Stimulated activated CD4-positive, alpha-beta T cell treated with anti-CD3 and anti-CD28 coated beads, Interleukin-15, amount 100 ng/mL, for 24 hours (primary cell): ENCODE measurements around the gene ZNF343.
A peak's percentile ranks its signal among the peaks of the same experiment; 100 is the strongest.
"Not testable (repeated sequence)": the region's sequence is repeated elsewhere in the genome, so short reads cannot be mapped to it uniquely, and the experiment has no call there.

ENCODE experiments used
- DNase-seq: peaks from one replicate; pipeline ENCODE4 v3.0.0-alpha.2; 2020

ZNF343 gene

DNA sequence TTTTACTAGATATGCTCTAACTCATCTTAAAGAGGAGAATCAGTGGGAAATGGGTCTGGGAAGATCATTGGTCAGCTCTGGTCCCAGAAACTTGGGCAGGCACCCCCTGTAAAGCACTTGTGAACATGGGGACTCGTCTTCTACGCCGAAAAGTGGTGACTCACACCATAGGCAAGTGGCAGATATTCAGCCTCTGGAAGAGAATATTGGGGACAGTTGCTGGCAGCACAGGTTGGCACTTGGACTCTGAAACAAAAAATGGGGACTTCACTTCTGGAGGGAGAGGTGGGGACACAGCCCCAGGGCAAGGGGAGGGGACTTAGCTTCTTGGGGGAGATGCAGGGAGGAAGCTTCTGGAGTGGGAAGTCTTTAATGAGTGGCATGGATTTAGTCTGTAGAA is 11.9 kb upstream of the ZNF343 start:
- DNase-seq: no peak

DNA sequence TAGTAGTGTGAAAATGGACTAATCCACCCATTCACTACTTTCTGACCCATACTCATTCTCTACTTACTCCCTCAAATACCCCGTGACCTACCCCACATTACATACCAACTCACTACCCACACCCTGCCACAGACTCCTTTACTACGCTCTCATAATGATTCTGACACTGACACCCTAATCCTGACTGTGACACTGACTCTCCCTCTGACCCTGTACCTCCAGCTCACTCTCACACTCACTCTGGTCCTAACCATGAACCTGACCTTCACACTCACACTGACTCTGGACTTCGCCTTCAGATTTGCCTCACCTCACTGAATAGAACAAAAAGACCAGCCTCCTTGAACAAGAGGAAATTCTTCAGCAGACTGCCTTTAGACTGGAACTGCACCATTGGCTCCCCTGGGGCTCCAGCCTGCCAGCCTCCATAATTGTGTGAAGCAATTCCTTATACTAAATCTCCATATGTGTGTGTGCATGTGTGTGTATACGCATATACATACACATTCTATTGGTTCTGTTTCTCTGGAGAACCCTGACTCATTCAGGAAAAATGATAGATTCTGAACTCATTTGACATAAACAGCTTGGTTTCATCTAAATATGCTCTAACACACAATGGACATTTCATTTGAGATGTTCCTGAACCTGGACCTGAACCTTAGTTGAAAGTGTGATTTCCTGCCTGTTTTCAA is 10.5 kb upstream of the ZNF343 start:
- DNase-seq: no peak

DNA sequence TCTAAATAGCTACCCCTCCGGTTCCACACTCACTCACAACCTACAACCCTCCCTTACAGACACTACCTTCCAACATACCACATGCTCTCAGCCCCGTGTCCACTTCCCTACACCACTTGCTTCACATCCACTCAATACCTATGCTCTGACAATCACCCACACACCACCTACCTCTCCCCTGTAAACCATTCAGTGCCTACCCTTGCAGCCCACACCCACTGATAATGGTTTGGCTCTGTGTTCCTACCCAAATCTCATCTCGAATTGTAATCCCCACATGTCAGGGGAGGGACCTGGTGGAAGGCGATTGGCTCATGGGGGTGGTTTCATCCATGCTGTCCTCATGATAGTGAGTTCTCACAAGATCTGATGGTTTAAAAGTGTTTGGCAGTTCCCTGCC is 9.8 kb upstream of the ZNF343 start:
- DNase-seq: no peak

DNA sequence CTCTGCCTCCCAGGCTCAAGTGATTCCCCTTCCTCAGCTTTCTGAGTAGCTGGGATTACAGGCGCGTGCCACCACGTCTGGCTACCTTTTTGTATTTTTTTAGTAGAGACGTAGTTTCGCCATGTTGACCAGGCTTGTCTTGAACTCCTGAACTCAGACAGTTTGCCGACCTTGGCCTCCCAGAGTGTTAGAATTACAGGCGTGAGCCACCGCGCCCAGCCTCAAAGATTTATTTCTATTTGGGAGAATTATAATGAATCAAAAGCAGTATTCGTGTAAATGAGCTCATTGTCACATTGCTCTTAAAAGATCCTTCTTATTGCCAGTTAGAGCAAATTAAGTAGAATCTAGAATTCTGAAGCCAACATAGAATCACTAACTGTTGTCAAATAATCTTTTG is 9.4 kb upstream of the ZNF343 start:
- no peak for DNase-seq

DNA sequence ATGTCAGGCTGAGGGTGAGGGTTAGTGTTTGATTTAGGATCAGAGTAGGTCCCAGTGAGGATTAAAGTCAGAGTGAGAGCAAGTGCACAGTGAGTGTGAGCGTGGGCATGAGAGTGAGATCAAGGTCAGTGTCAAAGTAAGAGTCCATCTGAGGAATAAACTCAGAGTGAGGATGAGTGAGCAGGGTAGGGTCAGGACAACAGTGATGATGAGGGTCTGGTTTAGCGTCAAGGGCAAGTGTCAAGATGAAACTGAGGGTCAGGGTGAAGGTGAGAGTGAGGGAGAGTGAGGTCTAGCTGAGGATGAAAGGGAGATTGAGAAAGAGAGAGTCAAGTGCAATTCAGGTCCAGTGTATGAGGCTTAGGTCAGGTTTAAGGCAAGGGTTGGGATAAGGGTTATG is 7.7 kb upstream of the ZNF343 start:
- no peak for DNase-seq

DNA sequence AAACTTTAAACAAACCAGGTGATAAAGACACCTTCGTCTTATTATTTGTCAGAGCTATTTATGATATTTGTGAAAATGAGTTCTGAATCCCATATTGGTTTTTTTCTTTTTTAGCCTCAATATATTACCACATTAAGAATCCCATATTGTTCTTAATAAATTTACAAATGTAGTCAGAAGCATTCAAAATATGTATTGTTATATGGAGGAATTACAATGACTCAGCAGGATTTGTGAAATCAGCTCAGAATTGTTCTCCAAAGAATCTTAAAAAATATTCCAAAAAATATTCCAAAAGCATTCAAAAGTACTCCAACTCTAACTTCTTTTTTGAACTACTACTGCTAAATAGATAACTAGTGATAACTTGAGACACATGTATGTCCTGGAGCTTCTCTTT is 6.5 kb upstream of the ZNF343 start:
- DNase-seq: no peak

DNA sequence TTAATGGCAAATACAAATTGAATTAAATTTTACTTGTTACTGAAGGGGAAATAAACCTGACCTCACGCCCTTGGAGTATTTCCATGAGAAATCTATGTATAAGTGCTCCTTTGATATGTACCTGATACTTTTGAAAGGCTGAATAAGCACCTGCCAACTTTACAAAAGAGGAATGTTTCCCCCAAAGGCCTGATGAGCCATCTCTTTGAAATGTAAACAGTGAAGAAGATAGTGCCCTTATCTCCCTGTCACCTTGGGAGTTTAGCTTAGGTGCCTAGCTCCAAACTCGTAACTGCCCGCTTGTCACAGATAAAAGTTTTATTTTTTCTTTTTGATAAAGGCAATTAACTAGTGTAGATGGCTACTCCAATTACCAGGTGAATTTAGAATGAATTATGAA is 1.1 kb upstream of the ZNF343 start:
- DNase-seq: no peak

DNA sequence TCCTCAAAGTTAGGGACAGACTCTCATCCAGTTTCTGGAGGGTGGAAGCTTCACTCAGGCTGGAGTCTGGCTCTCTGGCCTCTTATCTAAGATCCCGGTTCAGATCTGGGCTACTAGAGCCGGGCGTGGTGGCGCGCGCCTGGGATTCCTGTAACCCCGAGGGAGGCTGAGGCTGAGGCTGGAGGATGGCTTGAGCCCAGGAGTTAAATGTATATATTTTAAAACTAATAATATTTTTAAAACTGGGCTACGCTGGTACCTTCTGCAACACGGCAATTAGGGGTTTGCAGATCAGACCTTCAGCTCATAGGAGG is 710 bp upstream of the ZNF343 start:
- DNase-seq: no peak

DNA sequence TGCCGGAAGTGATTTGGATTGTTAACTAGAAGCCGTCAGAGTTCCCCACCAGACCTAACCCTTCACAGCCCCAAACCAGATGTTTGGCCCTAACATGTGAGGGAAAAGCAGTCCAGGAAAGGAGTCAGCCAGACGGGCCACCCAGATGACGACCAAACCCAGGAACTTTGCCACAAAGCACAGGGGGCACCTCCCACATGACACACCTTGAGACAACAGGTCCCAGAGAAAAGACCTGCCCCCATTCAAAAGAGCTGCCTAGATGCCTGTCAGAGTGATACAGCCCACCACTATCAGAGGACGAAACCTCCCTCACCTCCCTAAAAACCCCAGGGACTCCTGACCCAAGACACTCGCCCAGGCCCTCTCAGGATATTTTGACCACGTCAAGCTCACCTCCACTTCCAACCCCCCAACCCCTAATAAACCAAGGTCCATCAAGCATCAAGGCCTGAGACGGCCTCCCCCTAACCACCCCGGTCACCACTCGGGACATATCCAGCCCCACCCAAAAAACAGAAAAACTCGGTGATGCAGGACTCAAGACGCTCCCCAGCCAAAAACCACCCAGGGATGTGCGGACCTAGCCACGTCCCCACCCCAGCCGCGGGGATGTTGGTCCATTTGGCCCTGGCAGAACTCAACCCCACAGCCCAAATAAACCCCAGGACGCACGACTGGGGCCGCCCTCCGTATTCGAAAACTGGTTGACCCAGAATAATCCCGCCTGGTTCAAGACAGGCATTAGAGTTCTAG is 662 bp downstream of the ZNF343 start:
- DNase-seq: no peak

DNA sequence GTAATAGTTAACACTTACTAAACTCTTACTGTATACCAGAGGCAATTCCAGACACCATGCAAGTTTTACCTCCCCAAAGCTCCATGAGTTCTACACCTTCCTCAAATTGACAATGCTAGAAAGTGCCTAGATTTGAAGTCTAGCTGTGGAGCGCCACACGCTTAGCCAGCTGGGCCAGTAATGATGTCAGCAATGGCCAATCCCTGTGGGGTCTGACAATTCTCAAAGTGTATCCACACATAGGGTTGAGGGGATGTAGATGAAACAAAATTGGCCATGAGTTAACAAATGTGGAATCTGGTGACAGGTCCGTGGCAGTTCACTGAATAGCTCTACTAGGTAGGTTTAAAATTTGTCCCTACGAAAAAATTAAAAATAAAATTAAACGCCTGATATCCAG is 1.3 kb downstream of the ZNF343 start:
- no peak for DNase-seq

DNA sequence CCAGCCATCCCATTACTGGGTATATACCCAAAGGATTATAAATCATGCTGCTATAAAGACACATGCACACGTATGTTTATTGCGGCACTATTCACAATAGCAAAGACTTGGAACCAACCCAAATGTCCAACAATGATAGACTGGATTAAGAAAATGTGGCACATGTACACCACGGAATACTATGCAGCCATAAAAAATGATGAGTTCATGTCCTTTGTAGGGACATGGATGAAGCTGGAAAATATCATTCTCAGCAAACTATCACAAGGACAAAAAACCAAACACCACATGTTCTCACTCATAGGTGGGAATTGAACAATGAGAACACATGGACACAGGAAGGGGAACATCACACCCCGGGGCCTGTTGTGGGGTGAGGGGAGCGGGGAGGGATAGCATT is 2.3 kb downstream of the ZNF343 start:
- DNase-seq: not testable (repeated sequence)

DNA sequence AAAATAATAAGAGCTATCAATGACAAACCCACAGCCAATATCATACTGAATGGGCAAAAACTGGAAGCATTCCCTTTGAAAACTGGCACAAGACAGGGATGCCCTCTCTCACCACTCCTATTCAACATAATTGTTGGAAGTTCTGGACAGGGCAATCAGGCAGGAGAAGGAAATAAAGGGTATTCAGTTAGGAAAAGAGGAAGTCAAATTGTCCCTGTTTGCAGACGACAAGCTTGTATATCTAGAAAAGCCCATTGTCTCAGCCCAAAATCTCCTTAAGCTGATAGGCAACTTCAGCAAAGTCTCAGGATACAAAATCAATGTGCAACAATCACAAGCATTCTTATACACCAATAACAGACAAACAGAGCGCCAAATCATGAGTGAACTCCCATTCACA is 3.9 kb downstream of the ZNF343 start:
- not testable (repeated sequence) for DNase-seq

DNA sequence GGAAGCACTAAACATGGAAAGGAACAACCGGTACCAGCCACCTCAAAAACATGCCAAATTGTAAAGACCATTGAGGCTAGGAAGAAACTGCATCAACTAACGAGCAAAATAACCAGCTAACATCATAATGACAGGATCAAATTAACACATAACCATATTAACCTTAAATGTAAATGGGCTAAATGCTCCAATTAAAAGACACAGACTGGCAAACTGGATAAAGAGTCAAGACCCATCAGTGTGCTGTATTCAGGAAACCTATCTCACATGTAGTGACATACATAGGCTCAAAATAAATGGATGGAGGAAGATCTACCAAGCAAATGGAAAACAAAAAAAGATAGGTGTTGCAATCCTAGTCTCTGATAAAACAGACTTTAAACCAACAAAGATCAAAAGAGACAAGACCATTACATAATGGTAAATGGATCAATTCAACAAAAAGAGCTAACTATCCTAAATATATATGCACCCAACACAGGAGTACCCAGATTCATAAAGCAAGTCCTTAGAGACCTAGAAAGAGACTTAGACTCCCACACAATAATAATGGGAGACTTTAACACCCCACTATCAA is 5.8 kb downstream of the ZNF343 start:
- DNase-seq: not testable (repeated sequence)

DNA sequence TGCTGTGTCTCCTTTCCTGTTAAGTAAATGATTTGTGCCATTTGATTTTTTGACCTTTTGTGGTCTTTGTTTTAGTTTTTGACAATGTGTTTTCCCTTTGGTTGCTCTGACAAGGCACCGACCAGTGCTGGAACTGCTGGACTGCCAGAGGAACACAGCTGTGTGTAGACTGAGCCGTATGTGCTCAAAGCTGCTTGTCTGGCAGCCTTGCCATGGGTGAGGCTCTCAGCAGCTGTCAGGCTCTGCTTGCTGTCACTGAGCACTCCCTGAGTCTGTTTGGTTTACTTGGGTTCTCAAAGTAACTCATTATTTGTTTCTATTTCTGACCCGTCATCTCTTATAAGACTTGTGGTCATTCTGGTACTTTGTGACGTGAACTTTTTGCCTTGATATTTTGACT is 23.1 kb downstream of the ZNF343 start:
- no peak for DNase-seq

DNA sequence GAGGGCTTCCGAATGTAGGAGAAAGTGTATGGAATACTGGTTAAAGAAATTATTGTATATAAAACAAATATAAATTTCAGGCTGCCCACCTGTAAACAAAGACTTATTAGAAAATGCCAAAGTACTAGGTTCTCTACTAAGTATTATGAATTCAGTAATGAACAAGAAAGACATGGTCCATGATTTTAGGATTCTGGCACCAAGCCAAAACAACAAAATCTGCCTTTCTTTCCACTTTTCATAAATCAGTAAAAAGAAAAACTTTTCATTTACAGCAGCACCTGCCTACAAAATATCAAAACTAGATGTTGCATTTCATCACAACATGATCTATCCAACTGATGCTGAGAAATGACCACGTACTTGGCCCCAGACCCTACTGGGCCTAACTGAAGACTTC is 23.6 kb downstream of the ZNF343 start:
- no peak for DNase-seq

DNA sequence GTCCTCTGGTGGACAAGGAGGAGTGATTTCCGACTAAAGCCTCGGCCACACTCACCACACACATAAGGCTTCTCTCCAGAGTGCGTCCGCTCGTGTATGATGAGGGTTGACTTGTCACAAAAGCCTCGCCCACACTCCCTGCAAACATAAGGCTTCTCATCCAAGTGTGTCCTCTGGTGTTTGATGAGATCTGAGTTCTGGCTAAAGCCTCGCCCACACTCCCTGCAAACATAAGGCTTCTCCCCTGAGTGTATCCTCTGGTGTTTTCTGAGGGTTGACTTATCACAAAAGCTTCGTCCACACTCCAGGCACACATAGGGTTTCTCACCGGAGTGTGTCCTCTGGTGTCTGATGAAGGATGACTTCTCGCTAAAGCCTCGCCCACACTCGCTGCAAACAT is 25.2 kb downstream of the ZNF343 start:
- DNase-seq: no peak

DNA sequence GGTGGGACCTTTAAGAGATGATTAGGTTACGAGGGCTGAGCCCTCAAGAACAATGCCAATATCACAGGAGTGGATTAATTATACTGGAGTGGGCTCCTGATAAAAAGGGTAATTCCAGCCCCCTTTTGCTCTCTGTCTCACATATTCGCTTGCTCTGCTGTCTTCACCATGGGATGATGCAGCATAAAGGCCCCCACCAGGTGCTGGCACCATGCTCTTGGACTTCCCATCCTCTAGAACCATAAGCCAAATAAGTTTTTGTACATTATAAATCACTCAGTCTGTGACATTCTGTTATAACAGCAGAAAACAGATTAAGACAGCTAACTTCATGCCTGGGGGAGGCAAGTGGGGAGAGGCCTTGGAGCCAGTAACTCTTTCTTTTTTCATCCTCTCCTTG is 28.3 kb downstream of the ZNF343 start:
- no peak for DNase-seq

DNA sequence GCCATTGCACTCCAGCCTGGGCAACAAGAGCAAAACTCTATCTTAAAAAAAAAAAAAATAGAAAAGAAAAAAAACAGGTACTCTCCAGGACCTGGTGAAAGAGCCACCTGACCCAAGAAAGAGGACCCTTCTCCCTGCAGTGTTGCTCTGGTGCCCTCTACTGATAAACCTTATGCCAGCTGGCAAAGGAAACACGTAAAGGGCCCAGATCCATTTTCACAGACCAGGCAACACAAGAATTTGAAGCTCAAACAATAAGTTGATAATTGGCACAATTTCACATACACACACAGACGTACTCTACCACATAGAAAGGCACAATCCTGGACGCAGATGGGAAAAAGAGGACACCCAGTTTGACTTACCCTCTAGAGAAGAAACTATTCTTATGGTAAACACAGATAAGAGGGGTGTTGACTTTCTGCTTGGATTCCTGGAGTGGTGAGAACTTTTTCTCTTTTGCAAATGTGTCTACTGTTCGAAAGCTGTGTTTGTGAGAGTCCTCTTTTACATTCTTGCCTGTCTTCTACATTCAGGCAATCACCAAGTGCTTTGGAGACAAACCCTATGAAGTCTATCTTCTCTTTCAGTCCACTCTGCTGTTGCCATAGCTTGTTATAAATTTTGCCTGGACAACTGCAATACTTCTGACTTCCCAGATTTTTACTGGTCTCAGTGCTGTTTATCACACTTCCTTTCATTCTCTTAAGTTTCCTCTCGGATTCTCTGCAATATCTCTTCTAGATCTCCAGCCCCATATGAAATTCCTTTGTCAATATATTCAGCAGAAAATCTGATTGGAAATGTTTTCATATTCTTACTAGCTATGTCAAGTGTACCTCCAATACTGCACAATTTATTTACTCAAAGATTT is 31.7 kb downstream of the ZNF343 start:
- no peak for DNase-seq

DNA sequence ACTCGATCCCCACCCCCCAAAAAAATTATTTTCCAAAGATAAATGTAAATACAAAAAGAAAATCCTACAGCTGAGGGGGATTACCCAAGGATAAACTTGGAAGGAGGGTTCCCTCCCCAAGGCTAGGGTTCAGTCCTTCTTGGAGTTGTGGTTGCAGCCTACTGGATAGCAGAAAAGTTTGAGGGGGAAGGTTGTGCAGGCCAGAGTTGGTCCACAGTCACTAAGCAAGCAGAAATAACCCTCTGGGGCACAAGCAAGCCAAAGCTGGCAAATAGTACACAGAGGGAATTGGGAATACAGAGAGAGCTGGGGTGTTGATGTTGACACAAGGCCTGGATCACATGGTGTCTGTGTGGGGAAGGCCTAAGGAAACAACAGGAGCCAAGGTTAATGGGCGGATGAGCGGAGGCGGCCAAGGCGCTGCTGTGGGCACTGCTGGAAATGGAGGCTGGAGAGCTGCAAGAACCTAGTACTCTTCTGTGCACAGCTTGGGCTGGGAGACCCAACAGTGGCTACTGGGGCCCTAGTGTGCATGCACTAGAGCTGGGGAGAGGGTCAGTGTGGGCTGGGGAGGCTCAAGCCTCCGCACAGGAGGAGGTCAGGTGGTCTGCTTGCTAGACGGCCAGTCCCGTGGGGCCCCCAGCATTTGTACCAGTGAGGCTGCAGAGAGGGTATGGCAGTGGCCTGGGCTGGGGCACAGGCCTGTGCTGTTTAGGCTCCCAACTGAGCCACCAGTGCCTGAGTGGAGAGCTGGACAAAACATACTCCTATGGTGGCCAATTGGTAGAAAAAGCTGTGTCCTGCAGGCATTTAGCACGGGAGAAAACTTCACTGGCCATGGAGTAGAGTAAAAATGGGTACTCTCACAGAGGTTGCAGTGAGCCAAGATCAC is 32.6 kb downstream of the ZNF343 start:
- DNase-seq: no peak

DNA sequence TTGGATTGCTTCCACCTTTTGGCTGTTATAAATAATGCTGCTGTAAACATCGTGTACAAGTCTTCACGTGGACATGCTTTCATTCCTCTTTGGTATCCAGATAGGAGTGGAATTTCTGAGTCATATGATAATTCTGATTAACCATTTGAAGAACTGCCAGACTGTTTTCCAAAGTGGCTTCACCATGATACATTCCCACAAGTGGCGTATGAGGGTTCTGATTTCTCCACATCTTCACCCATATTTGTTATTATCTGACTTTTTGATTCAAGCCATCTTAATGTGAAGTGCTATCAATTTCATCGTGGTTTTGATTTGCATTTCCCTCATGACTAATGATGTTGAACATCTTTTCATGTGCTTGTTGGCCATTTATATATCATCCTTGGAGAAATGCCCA is 35.2 kb downstream of the ZNF343 start:
- no peak for DNase-seq

DNA sequence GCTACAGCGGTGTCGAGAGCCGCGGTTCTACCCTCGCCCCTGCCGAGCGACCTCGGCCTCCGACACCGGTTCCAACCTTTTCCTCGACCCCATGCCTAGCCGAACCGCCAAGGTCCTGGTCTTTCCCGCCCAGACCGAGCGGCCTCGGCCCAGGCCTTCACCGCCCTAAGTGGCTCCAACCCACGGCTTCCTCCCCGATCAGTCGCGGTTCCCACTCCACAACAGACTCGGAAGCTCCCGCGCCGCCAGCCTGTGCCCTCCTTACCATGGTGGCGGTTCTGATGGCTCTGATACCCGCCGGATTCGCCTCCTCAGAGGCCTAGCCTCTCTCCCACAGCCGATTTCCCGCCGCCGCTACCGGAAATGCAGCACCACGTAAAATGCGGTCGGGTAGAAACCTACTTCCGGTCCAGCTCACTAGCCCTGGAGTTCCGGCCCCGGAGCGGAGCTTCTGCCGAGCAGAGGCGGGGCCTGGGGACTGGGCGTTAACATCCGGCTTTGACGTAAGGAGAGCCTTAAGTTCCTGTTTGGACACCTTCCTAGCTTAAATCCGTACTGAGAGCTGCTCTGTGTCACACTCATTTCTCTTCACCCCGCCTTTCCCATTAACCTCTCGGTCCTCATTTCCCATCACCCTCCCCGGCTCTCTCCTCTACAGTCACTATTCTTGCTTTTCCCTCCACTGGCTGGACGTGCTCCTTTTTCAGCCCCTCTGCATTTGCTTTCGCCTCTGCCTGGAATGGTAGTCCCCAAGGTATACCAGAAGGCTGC is 38.1 kb downstream of the ZNF343 start, which contains the start of gene SNRPB:
Gene SNRPB (minus strand): TSS at position 367 of the 771 bp plus-strand sequence. CDS start 99 bp downstream, at position 268.
- DNase-seq: peak; percentile 97

DNA sequence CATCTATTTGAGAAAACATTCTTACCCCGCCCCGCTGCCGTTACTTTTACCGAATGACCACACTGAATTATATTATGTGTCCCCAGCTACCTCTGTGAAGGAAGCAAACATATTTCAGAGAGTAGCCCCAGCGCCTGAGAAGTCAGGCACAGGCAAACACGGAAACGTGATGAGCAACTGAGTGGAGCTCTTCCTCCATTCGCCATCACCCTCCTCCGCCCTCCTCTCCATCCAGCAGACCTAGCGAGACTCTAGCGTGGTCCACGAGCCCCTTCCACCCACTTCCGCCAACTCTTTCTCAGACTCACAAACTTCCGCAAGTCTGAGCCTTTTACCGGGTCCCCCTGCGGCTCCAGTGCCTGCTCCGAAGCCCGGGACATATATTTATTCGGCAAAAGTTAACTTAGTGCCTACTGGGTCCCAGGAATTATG is 38.7 kb downstream of the ZNF343 start:
- DNase-seq: peak; percentile 73
